Activated CD8-positive, alpha-beta memory T cell treated with anti-CD3 and anti-CD28 coated beads for 48 hours (primary cell): Measurements from ENCODE around the gene IGF1R.
A peak's percentile ranks its signal among the peaks of the same experiment; 100 is the strongest.

Source experiments
- DNase-seq, 3 experiments: peaks; one replicate each; pipeline ENCODE4 v3.0.0-alpha.2; 2020; ENCODE audit warnings: low read depth in 2 of 3, low spot score in 2 of 3

The IGF1R gene

DNA sequence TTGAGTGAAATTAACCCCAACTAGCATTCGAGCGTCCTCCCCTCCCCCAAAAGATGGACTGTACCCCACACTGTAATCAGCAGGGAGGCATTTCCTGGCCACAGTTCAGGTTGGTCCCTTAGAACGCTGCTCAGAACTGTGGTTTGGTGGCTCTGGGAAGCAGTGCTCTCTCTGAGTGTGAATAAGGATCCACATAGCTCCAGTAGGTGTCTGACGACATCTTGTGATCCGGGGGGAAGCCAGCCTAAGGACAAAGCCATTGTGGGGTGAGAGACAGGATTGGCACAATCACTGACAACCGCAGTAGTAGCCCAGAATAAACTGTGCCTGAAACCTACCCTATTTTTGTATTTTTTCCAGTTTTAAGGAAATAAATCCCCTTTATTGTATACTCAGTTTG, 125.3 kb downstream of the IGF1R start:
- DNase-seq: no peak

DNA sequence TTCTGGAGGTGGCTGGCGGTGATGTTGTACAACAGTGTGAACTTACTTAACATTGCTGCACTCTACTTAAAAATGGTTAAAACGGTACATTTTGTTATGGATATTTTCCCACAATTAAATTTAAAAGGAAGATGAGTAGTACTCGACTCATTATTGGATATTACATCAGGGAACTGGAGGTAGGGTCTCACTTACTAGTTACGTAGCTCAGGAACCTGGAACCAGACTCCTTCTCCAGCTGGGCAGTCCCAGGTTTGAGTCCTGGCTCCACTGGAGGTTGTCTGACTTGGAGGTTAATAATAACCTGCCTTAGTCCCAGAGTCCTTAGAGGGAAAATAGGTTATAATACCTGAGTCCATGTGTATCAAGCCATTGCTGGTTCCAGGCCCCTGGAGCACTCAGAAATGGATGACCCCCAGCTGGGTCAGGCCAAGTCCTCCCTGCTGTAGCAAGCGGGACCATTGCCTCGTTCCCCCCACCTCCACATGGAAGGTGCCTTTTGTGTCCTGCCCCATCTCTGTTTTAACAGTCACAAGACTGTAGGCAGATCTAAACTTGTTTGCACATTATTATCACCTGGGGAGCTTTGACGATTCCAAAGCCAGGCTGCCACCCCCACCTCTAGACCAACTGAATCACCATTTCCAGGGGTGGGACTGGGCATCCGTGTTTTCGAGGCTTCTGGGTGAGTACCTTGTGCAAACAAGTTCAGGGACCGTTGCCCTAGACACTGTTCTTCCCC, 126.6 kb downstream of the IGF1R start:
- DNase-seq: no peak

DNA sequence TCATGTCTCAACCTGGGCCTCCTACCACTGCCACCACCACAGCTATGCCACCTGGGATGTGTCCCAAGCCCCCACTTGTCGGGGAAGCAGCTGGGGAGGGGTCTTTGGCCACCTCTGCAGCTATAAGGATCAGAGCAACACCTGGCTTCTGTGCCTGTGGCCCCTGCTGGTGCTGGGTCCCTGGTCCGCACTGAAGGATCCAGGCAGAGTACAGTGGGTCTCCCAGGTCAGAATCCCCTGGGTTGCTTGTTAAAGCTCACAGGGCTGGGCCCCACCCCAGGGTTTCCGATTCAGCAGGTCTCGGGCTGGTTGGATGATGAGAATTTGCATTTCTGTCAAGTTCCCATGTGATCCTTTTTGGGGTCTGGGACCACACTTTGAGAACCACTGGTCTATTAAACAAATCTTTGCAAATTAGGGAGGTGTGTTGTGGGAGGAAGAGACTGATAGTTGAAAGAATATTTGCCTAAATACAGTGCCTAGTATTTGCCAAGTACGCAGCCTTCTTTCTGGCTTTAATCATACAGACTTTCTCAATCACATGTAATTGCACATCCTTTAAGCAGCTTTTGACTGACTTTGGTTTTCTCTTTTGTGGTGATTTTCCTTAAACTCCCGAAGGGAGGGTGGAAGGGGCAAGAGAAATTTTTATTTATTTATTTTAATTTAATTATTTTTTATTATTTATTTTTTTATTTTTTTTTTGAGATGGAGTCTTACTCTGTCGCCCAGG, 127.3 kb downstream of the IGF1R start:
- DNase-seq: no peak

DNA sequence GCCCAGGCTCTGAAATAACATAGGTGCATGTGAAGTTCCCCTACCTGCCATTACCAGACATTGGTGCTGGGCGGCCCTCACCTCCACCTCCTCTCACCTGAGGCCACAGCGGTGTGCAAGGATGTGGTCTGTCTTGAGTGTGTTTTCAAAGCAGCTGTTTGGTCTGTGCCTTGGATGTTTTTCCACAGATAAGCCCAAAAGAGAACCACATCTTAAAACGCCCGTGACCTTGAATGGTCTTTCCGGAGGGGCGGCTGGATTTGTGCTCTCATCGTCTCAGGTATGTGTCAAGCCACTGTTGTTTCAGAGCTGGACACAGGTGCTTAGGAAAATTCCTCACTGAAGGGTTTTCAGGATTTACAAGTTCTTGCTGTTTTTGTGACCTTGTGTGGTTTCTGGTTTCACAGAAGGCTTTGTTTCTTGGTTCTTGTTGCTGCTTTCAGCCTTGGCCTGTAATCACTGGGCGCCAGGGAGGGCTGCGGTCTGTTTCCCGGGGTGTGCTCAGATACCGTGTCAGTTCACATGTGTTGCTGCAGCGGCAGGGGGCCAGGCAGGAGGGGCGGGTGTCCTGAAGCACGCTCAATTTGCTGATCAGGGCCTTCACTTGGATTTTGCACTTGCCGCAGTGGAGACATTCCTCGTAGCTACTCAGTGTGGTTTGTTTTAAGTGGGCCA, 128.4 kb downstream of the IGF1R start:
- DNase-seq: no peak

DNA sequence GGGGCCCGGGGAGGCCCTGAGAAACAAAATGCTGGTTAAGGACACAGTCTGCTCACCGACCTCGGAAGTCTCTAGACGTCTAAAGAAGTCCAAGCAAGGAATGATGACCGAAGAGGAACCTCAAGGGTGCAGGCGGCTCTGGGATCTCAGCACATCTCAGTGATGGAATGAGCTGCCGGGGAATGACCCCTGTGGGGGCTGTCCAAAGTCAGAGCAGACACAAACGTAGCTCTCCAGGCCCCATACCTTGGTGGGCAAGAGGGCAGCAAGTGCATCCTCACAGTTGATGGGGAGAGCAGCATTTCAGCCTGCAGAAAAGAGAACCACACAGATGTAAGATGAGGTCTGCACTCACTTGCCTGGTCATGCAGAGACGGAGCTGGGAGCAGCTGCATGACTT, 129.1 kb downstream of the IGF1R start:
- no peak for DNase-seq

DNA sequence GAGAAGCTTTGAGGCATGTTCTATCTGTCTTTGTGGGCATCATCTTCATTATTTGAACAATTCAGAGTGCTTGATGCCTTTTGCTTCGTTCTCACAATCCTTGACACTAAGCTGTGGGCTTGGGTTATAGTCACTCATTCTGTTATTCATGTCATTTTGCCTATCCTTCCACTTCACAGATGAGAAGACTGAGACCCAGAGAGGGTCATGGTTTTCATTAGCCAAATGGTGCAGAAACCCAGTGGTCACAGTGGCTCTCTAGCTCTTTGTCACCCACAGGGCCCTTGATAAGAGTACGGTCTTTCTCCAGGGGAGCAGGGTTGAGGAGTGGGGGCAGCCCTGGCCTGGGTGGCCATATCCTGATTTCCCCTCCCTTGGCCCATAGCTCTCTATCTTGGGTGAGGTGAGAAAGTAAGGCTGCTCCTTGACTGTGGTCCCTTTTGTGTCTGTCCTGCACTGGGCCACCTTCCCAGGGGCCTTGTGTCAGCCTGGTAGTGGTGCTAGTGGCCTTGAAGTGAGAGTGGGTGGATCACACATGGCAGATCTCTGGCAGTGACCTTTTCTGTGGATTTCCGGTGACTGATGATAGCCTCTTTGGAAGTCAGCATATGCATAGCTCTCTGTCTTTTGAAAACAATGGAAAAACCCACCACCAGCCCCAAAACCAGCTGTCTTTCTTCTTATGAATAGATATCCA, 130.1 kb downstream of the IGF1R start:
- no peak for DNase-seq

DNA sequence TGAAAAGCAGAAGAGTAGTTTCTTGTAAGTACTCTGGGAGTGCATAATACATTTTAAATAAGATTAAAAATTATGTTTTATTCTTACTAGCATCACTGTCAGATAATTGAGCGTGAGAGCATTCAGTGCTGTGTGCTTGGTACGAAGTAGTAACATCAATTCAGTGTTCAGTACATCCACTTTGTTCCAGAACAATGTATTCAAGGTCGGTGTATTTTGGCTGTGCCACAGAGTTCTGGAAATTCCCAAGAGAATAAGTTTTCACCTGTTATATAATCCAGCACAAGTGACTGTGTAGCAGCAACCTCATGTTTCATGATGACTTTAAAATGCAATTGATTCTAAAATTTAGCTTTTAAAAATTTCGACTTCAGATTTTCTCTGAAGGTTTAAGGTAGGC, 130.6 kb downstream of the IGF1R start:
- no peak for DNase-seq

DNA sequence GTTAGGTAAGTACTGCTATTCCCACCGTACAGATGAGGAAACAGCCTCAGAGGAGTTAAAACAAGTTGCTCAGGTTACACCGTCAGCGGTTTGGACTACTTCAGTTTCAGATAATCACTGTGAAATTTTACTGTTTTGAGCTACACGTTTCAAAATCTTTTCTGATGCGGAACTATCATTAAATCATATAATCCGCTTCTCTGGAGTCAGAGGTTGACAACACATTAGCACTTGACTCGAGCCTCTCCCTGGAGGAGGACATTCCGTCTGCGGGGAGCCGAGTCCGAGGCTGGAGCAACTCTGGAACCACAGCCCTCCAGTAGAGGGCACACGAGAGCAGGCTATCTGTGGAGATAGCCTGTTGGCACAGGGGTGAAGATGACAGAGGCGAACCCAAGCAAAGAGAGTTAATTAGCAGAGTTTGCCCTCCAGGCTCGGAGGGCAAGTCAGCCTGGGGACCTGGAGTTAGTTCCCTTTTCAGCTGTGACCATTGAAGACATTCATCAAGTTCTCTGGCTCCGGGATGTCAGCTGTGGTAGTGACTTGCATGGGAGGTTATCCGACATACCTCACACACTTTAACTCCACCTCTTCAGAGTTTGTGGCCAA, 131.2 kb downstream of the IGF1R start:
- peak; percentile 24 to 67 (median 49) for DNase-seq

DNA sequence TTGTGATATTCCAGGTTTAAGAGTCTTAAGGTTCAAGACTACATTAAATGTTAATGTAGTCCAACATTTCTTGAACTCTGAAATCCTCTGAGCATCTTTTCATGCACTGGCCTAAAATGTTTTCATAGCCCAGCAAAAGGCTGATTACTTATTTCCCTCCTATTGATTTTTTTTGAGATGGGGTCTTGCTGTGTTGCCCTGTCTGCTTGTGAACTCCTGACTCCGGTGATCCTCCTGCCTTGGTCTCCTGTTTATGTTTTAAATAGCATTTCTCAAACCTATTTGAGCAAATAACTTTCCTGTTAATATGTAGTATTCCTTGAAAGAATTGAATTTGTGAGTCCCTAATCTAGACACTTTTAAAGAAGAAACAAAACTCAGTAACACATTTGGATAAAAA, 133.5 kb downstream of the IGF1R start:
- DNase-seq: no peak

DNA sequence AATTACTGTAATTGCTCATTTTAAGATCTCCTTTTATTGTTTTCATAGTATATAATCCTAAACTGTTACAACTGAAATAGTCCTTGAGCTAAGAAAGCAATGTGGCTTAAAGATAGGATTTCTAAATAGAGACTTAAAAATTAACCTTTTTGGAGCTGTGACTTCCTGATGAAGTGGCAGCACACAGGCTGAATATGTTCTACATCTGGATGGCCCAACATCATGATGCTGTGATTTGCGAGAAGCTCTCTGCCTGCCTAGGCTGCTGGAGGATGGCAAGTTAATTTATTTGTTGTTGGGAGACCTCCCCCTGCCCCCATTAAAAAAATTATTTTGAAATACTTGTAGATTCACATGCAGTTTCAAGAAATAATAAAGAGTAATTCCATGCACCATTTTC, 134.5 kb downstream of the IGF1R start:
- DNase-seq: no peak

DNA sequence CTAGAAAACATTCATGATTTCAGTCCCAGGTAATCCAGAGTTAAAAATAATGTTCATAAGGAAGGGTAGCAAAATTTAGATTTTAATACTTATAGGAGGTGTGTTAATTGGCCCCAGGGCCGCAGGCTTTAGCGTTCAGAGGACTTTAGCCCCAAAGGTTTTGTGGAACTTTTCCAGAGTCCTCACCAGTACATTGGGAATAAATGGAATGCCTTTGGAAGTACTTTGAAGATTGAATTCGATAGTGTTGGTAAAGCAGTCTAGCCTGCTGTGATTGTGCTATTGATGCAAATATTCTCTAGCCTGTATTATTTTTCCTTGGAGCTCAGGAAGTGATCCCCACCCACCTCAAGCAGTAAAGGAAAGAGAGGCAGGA, 137.1 kb downstream of the IGF1R start:
- DNase-seq: no peak

DNA sequence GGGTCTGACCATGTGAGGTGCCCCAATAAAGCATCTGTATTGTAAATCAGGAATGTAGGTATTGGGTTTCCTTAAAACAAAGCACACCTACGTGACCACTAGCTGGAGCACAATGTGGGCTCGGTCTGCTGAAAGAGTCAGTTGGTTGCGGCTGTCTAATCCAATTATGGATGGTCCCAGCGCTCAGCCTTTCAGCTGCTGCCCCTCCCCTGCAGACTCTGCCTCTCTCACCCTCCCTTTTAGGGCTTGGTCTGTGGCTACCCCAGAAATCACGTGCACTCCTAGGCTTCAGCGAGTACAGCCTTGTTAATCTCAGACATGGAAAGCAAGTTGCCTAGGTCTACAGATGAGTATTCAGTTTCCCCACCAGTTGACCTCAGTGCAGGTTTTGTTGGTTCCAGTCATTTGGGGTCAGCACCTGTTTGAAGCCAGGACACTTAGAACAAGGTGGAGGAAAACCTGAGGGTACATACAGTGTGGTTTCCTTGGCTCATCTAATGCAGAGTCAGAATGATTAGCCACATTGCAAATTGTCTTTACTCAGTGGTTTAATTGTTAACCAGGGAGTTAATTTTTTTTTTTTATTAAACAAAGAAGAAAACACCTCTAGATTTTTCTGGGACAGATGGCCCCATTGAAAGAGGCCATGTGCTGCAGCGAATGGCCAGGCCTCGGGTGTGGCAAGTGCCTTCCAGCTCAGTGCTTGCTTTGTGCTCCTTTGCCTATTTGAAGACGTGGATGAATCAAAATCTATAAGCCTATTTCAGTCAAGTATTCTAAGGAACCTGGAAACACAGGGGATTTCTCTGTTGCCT, 137.7 kb downstream of the IGF1R start:
- DNase-seq: no peak

DNA sequence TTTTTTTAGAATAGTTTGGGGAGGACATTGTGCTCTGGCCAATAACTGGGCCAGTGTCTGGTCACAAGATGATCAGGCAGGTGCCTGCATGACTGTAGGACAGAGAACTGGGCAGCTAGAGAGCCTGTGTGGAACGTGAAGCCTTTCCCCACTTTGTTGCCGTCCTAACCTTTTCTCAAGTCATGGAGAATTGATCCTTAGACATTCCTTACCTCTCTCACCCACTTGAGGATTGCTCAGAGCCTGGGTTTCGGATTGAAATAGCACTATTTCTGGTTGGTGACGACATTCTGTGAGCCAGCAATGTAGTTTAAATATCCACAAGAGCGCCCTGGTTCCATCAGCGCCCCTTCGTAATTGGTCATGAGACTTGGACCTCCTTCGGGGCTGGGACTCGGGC, 138.4 kb downstream of the IGF1R start:
- DNase-seq: no peak

DNA sequence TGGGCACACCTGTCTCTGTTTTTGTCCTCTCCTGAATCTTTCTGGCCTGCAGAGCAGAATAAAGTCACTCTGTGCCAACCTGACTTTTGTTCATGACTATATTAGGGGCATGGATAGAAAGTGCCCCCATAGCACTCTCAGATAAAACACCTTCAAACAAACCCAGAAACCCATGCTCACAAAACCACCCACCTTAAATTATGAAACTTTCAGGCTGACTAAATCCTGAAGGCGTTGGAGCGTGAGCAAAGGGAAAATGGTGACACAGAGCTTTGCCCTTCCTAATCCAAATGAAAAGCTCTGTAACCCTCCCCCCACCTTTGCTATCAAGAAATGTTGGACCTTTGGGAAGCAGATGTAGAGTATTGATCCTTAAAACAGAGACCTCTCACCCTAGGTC, 138.9 kb downstream of the IGF1R start:
- no peak for DNase-seq

DNA sequence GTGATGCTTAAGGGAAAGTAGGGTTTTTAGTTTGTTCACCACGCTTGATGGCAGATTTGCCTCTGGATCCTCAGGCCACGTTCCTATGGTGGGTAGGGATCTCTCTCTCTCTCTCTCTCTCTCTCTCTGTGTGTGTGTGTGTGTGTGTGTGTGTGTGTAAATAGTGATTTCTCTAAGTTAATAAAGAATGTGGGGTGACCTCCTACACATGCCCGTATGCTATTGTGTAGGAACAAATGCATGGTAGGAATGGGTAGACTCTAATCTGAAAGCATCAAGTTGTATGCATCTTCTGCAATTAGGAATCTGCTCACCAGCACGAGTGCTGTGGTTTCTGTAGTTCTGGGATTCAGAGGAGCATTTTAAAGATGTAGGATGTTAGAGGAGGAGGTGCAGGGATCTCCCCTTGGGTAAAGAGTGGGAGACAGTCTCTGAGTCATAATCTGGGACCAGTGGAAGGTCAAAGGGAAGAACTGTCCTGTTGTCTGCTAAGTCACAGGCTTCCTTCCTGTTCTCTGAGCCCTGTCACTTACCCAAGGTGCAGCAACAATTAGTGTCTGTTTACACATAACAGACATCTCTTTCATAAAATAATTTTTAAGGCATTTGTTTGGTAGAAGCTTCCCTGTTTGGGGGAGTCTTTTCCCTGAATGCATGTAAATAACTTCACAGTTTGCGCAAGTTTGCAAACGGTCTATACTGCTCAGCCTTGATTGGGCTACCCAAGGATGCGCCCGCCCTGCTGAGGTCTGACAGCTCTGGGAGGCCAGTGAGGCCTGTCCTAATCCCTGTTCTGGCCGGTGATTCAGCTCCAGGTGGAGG, 139.8 kb downstream of the IGF1R start:
- no peak for DNase-seq

DNA sequence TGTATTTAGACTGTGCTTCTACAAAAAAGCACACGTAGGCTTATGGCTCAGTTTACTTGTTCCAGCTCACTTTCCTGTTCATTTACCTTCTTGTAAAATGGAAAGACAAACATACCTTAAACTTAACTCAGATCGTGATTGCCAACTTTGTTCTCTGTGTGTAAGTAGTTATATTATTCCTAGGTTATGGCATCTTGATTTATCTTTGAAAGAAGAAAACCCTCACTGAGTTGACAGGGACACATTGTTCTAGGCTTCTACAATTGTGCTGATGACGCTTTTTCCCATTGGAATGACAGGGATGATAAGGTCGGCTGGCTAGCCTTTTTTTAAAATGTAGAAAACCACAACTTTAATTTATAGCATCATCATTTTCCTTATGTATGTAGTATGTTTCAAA, 140.7 kb downstream of the IGF1R start:
- no peak for DNase-seq

DNA sequence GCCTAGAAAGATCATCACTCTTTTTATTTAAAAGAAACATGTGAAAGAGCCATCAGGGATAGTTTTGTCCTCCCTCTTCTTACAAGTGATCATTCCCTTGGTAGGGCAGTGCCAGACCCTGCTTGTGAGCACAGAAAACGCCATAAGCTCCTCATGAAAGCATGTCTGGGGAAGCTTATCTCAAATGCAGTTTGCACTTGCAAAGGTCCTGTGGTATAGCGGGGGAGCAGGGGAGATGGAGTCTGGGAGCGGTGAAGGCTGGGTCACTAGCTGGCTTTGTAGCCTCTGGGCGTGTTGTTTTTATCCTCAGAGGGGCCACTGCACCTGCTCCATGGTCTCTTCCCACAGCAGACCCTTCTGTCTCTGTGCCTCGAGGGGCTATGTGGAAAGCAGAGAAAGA, 141.9 kb downstream of the IGF1R start:
- DNase-seq: no peak

DNA sequence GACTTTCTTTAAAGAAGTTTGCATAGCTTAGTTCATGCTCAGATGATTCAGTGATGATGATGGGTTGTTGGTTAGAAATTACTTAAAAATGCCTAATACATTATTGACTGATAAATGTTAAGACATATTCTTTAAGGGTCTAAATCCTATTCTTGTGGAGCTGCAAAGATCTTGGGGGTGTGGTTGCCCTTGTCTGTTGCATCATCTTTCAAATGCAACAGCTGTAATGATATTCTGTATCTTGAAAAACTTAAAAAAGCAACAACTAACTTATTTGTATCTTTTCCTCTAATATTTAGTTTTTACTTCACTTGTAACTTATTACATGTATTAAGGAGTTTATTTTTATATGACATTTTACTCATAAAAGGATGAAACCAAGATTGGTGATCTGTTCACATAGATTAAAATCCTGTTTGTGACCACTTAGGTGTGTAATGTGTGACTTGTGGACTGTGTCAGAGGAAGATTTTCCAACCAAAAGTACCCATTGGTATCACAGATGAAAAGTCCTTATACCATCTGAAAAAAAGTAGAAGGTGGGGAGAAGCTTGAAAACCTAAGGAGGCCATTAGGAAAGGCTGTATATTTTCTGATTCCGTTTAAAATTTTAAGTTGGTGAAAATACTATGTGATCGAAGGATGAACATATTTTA, 142.8 kb downstream of the IGF1R start:
- DNase-seq: no peak

DNA sequence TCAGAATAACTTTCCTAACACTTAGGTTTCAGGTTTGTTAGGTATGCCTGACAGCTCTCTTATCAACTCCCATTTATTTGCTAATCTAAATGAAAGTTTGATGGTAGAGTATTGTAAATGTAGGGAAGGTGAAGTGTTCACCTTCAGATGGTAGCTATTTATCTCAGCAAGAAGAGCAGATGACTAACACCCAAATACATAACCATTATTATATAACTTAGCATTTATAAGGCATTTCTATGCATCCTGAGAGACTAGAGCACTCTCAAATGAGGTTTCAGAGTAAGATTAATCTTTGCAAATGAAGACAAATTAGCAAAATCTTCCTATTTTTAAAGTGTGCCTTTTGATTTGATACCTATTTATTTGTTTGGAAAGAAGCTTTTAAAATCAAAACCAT, 143.8 kb downstream of the IGF1R start:
- no peak for DNase-seq
